GM12872 (cell line): Measurements from ENCODE around the gene FOSL2.

Experiments used
- CTCF ChIP-seq: IDR thresholded peaks from 3 replicates; pipeline ENCODE4 v1.5.1; 2011; ENCODE audit warnings: low read depth, mild to moderate bottlenecking, low read length, moderate library complexity; ENCODE audit not compliant: insufficient read depth

FOSL2 gene

GRCh38 chr2:28369358-28369757 is 23.3 kb upstream of the FOSL2 start:
- TF ChIP-seq CTCF = no peak

GRCh38 chr2:28370354-28370753 is 22.3 kb upstream of the FOSL2 start:
- TF ChIP-seq CTCF = no peak

- TF ChIP-seq CTCF = no peak
These were observed 18.8 kb upstream of the FOSL2 start for GRCh38 chr2:28373854-28374253.

DNA sequence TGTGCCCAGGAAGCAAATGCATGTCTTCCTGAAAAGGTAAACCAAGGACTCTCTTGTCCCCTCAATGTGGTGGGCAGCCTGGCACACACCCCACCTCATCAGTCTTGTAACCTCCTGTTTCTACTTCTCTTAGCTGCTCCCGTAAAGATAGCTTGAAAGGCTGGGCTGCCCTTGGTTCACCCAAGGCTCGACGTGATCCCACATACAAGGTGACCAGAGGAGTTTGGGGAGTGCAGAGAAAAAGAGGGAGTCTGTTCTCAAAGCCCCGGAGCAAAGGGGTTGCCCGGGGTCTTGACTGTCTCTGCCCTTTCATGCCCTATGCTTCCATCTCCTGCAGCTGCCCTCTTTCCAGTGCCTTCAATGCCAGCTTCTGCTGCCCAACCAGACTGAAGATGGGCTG is 18.3 kb upstream of the FOSL2 start:
- no peak for TF ChIP-seq CTCF

DNA sequence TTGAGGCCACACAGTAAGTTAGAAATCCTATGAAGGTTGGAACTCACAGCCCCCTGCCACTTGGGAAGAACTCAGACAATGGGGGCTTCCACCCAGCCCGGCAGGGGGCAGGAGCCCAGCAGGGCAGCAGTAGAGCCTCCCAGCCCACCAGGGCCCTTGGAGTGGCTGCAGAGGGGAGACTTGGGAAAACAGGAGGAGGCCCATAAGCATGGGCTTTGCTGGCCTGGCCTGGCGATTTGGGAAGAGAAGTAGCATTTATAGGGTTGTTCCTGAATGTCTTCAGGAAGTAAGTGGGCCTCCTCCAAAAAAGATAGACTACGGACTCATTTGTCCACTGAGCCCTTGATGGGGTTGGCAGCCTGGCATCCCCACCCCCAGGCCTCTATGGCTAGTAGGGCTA is 17.4 kb upstream of the FOSL2 start:
- no peak for TF ChIP-seq CTCF

GRCh38 chr2:28375742-28376631 is 16.7 kb upstream of the FOSL2 start:
- TF ChIP-seq CTCF = no peak

- no peak for TF ChIP-seq CTCF
These were observed 15.4 kb upstream of the FOSL2 start for GRCh38 chr2:28377195-28377816.
